Measurements from ENCODE around the gene SNRPA.

Gene SNRPA

GRCh38 chr19:40750874-40751537, at the start of gene SNRPA:
Gene SNRPA, plus strand, starts transcription at chr19:40751203. Its CDS starts 206 bp downstream, at chr19:40751409.
- peak; percentile 98 for DNase-seq (ENCODE audit: low spot score)

DNA sequence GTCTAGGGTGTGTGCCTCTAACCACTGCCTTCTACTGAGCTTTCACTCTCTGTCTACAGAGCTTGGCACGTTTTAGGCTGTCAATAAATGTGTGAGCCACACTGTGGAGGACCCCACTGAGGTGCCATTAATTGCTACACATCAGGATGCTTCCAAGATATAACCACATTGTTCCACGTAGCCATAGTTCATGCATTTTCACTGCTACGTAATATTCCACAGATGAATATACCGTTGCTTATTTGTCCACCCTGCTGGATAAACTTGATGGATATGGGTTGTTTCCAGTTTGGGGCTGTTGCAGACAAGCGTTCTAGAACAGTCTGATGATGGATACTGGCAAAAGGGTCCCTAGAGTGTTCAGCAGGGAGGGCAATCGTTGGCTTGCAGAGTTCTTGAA, 49.2 kb upstream of the SNRPA start:
- DNase-seq (ENCODE audit: low spot score), result no peak

GRCh38 chr19:40702337-40703012, 48.5 kb upstream of the SNRPA start:
- DNase-seq (ENCODE audit: low spot score), result no peak

DNA sequence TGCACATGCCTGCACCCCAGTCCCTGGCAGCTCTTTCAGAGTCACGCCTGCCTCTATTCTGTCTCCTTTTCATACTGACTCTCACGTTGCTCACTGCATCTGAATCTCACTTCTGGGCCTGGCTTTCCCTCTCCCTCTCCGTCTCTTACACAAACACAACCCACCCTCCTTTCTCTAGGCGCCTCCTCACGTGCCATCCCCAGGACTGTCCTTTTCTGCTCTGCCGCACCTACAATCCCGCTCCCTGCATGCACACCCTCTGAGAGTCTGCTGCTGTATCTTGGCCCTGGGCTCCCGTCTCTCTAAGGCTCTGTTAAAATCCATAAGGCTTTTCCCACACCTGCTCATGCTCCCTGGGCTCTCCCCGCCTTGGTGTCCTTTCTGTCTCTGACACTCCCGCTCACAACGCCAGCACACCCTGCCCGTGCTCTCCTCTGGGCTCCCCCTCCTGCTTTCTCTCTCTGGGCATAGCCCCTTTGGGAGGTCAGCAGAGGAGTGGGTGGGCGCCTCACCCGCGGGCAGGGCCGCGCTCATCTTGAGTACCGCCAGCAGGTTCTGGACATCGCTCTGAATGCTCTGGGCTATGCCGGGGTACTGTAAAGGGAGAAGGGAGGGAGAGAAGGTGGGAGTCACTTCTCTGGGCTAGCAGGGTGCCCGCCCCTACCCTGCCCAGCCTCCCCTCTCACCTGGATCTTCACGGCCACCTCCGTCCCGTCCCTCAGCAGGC, 47.8 kb upstream of the SNRPA start:
- no peak for DNase-seq (ENCODE audit: low spot score)

- DNase-seq (ENCODE audit: low spot score), result no peak
Measured at GRCh38 chr19:40704491-40705361, 46.3 kb upstream of the SNRPA start.

GRCh38 chr19:40705362-40705651, 45.7 kb upstream of the SNRPA start:
- no peak for DNase-seq (ENCODE audit: low spot score)

DNA sequence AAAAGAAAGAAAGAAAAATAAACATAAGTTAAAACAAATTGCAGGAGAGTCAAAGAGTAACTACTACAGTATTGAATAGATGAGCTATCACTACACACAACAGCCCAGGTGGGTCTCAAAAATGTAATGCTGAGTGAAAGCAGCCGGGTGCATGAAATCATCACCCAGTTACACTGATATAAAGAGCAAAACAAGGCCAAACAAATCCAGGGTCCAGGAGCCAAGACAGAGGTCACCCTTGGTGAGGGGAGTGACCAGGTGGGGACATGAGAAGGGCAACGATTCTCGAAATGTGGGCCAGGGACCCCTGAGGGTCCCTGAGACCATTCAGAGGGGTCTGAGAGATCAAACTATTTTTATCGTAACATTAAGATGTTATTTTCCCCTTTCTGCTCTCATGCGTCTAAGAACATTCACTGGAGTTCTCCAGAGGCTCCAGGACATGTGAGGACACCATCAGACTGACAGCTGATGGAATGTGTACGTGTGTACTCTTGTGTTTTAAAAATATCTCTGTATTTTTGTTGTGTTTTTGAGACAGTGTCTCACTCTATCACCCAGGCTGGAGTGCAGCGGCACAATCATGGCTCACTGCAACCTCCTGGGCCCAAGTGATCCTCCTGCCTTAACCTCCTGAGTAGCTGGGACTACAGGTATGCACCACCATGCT, 44.9 kb upstream of the SNRPA start:
- no peak for DNase-seq (ENCODE audit: low spot score)

DNA sequence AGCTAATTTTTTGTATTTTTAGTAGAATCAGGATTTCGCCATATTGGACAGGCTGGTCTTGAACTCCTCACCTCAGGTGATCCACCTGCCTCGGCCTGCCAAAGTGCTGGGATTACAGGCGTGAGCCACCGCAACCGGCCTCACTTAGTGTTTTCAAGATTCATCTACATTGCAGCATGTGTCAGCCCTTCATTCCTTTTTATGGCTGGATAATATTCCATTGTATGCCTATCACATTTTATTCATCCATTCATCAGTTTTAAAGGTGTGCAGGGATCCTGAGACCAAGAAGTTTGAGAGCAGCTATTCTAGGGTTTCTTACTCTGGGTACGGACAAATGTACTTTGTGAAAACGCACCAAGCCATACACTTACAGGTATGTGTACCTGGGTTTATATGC, 43.4 kb upstream of the SNRPA start:
- DNase-seq (ENCODE audit: low spot score), result no peak

DNA sequence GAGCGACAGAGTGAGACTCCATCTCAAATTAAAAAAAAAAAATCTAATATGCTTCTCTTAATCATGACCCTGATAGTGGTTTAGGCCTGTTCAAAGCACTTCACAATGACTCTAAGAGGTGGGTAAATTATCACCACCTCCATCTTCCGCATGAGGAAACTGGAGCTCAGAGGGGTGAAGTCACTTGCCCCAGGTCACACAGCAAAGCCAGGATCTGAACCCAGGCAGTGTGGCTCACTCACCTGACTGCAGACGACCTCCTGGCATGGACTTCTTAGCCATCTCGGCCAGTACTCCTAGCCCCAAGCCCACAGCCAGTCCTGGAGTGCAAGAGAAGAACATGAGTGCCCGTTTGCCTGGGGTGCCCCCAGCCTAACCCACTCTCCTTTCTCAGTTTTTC, 41.2 kb upstream of the SNRPA start:
- no peak for DNase-seq (ENCODE audit: low spot score)

DNA sequence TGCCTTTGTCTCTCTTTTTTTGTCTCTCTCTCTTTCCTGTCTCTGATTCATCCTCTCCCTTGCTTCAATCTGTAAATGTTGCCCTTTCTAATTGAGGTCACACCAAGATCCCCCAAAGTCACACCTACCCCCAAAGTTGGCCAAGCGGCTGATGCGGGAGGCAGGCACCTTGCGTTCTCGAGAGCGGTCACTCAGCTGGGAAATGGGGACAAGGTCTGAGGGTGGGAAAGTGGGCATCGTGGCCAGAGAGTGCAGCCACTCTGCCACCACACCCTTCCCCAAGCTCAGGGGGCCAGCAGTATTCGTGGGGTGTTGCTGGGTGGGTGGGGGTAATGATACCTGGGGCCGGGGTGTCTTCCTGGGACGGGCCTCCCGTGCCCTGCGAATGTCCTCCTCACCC, 37.1 kb upstream of the SNRPA start:
- DNase-seq (ENCODE audit: low spot score), result no peak

- DNase-seq (ENCODE audit: low spot score), result peak; percentile 96
Measured at GRCh38 chr19:40714441-40715299, 36.3 kb upstream of the SNRPA start.

DNA sequence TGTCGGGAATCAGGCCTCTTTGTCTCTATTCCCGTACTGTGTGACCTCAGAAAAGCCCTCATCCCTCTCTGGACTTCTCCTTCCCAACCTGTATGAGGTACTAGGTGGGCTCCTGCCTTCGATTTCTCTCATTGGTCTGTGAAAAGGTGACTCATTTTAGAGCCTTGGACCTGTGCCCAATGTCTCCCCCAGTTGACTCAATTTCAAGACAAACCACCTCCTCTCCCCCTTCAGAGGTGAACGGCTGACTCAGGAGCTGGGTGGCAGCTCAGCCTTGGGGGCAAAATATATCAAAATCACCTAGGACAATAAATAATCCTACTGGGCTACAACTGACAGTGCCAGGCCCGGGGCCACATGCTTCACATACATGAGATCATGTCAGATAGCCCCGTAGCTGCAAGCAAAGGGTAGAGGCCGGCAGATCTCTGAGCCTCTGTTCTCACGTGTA, 34.9 kb upstream of the SNRPA start:
- no peak for DNase-seq (ENCODE audit: low spot score)

- DNase-seq (ENCODE audit: low spot score), result peak; percentile 99
Measured at GRCh38 chr19:40716482-40717324, 34.3 kb upstream of the SNRPA start, which contains the start of the genes COQ8B and ITPKC. Gene COQ8B, minus strand, starts transcription at chr19:40716886. Its CDS starts 2,254 bp downstream, at chr19:40714632. Gene ITPKC, plus strand, starts transcription at chr19:40717112. Its CDS starts 24 bp downstream, at chr19:40717136.

GRCh38 chr19:40717325-40717879, 33.6 kb upstream of the SNRPA start:
- DNase-seq (ENCODE audit: low spot score), result no peak

DNA sequence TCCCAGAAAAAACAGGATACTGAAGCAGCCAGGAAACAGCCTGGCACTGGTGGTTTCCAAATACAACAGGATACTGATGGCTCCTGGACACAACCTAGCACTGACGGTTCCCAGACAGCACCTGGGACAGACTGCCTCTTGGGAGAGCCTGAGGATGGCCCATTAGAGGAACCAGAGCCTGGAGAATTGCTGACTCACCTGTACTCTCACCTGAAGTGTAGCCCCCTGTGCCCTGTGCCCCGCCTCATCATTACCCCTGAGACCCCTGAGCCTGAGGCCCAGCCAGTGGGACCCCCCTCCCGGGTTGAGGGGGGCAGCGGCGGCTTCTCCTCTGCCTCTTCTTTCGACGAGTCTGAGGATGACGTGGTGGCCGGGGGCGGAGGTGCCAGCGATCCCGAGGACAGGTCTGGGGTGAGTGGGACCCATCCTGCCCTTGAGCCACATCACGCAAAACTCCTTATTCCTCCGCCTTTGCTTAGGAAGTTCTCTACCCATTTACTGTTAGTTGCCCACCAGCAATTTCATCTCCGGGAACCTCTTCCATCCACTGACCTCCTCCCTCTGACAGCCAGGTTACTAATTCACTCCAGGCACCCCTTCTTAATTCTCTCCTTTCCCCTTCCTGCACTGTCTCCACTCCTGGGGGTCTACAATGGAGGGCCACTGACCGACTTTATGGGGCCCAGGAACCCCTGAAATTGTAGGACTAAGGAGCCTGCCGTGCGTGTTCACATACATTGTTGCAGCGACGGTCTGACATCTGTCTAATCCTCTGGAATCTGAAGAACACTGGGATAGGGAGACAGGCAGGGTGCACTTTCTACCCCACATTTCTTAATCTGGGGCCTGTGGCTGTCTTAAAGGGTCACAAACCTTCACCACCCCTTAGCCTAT, 32.9 kb upstream of the SNRPA start:
- DNase-seq (ENCODE audit: low spot score), result no peak

DNA sequence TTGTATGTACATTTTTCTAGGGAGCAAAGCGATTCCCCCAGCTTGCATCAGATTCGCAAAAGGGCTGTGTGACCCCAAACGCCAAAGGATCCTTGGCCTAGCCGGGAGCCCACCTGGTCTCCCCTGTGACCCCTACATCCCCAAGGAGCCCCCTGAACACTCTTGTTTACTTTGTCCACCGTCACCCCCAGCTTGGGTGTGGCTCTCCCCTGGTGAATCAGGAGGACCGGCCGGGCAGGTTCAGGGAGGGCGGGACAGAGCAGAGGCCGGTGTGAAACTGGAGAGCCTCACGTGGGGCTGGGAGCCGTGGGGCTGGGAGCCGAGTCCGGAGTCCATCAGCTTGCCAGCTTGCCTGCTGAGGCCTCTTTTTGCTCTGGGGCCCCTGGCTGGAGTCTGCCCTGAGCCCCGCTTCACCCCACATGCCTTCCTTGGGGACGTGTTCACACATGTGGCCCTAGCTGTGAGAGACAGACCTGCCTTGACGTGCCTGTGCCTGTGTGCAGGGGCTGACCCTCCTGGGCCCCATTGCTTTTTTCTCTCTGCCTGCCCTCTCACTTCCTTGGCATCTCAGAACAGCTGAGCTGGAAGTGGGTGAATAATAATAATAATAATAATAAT, 32.1 kb upstream of the SNRPA start:
- no peak for DNase-seq (ENCODE audit: low spot score)

DNA sequence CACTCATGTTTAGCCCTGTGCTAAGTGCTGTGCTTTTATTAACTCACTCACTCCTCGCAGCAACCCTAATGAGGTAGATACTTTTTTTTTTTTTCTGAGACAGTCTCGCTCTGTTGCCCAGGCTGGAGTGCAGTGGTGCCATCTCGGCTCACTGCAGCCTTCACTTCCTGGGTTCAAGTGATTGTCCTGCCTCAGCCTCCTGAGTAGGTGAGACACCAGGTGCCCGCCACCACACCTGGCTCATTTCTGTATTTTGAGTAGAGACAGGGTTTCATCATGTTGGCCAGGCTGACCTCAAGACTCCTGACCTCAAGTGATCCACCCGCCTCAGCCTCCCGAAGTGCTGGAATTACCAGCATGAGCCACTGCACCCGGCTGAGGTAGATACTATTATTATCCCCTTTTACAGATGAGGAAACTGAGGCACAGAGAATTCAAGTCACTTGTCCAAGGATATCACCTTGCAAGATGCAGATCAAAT, 31.5 kb upstream of the SNRPA start:
- DNase-seq (ENCODE audit: low spot score), result no peak

- DNase-seq (ENCODE audit: low spot score), result no peak
Measured at GRCh38 chr19:40721140-40721486, 29.9 kb upstream of the SNRPA start.
